HG02678 (cell line): ENCODE measurements around the gene HERC5.
"Not testable (repeated sequence)": the region's sequence is repeated elsewhere in the genome, so short reads cannot be mapped to it uniquely, and the experiment has no call there.

Experiments
- ATAC-seq: cut with Tn5 transposase; IDR thresholded peaks from one replicate; pipeline ENCODE4 v1.9.1; 2021; ENCODE audit warnings: mild to moderate bottlenecking, moderate library complexity; ENCODE audit not compliant: unreplicated experiment

The HERC5 gene

DNA sequence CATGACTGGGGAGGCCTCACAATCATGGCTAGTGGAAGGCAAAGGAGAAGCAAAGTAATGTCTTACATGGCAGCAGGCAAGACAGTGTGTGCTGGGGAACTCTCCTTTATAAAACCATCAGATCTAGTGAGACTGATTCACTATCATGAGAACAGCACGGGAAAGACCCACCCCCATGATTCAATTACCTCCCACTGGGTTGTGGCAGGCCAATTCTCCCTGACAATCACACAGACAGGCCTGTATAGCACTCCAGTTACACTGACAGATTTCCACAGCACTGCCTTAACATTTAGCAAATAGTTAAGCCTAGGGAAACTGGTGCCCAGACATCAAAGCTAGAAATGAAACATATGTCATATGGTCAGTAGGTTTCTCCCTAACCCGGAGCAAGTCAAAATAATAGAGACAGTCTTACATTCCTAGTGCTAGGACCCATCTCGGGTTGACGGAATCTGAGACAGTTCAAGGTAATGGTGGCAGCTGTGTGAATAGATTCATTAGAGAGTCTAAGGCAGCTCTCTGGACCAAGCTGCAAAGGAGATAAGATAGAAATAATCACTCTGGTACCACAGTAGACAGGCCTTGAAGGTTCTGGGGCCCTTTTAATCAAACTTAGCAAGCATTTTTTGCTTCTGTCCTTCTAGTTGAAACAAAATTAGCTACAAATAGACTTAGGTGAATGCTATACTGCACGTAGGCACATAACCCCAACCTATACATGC lies 9.4 kb upstream of the HERC5 start:
- ATAC-seq, result no peak

DNA sequence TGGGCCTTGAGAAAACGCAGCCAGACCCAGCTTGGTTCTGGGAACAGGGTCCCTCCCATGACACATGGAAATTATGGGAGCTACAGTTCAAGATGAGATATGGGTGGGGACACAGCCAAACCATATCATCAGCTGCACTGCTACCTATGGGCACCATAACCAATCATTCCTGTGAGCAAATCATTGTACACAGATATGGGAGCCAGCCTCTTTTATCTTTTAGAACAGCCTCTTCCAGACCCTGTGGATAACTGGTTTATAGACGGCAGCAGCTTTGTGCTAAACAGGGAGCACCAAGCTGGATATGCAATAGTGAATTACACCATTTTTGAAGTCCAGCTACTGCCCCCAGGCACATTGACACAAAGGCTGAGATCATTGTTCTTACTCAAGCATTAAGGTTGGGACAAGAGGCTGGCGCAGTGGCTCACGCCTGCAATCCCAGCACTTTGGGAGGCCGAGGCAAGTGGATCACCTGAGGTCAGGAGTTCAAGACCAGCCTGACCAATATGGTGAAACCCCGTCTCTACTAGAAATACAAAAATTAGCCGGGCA lies 8.6 kb upstream of the HERC5 start:
- not testable (repeated sequence) for ATAC-seq

DNA sequence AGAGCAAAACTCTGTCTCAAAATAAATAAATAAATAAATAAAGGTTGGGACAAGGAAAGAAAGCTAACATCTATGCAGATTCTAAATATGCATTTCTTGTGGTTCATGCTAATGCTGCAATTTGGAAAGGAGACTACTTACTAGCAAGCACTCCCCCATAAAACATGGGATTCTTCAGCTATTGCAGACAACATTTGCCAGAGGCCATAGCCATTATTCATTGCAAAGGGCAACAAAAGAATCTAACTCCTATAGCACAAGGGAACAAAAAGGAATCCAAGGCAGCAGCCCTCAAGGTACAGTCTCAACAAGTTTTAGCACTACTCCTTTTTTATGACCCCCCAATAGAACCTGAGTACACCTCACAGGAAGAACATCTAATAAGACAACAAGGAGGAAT lies 8.0 kb upstream of the HERC5 start:
- ATAC-seq, result no peak

DNA sequence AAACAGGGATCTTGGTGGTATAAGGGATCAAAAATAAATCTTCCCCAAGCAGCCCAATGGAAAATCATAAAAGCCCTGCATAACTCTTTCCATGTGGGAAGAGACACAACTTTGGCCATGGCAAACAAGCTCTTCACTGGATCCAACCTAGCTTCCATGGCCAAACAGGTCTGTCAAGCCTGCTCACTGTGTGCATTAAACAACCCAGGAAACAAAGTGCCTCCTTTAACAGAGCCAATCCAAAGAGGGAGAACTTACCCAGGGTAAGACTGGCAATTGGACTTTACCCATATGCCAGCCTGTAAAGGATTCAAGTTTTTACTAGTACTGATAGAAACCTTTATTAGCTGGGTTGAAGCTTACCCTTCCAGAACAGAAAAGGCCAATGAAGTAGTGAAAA lies 7.6 kb upstream of the HERC5 start:
- ATAC-seq, result no peak

DNA sequence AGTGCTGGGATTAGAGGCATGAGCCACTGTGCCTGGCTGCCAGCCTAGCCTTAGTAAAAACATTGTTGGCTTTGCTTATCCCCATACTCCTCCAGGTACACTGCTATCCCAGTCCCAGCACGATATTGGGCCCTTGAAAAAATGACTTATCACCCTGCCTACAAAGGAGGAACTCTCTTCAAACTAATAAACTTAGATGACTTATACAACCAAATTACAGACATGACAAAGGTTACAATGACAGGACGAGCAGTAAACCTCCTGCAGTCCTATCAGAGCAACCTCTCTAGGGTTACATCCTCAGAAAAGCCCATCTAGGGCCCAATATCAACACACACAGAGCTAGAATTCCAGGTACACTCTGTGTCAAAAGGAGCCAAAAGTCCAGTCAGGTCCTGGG lies 5.7 kb upstream of the HERC5 start:
- no peak for ATAC-seq

DNA sequence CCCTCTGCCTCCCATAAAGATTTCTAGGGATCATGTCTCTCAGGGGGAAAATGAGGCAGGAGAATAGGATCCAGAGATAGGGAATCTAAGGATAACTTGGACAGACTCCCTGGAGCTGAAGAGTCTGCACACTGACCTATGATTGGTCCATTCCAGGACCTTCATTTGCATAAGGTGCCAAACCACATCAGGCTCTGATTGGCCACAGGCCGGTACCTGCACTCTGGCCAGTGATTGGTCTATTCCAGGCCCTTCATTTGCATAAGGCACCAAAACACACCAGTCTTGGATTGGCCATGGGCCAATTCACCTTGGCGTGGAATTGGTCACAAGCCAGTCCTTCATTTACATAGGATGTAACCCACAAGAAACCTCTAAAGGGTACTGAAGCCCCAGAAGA lies 4.0 kb upstream of the HERC5 start:
- no peak for ATAC-seq

DNA sequence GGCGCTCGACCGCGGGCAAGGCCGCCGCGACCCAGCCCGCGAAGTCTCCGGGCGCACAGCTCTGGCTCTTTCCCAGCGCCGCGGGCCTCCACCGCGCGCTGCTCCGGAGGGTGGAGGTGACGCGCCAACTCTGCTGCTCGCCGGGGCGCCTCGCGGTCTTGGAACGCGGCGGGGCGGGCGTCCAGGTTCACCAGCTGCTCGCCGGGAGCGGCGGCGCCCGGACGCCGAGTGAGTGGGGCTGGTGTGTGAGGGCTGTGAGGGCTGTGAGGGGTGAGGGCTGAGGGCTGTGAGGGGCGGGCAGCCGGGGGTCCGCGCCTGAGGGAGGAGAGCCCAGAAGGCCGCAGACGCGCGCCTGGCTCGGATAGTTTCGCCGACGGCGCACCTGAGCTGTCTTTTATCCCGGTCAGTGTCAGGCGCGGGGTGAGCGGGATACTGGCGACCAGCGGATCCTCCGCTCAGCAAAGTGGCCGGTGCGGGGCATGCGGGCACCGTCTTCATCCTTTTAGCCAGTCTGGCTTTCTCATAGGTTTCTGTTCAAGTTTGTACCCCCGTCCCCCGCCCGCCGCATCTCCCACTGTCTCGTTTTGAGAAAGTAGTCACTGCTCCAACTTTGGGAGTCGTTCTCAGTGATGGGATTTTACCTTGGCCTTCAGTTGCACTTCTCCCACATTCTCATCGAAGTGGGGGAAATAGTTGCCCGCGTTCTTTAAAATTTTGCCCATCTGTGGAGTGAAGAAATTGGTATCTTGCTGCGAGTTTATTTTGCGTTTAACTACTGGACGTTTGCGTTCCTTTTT lies 586 bp downstream of the HERC5 start:
- ATAC-seq, result peak; percentile 35

DNA sequence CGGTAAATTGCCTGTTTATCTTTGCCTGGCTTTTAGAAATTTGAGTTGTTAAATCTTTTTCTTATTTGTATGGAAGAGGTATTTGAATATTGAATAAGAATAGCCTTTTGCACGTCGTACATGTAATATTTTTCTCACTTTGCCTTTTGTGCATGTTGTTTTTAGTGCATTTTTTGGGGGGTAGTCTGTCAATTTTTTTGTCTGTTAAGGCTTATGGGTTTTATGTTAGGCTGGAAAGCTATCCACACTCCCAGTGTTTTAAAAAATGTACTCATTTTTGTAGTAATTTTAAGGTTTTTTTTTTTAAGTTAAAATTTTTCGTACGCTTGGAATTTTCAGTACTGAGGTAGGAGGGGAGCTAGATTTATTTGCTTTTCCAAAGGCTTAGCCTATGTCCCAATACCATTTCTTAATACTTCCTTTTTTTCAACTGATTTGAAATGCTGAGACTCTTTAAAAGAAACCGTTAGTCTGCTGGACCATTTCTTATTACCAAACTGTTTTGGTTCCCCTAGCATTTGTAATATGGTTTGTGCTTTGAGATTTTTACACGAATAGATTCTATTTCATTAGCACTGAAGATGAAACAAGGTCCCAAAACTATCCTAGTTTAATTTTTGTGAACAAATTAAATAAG lies 1.3 kb downstream of the HERC5 start:
- ATAC-seq, result no peak

DNA sequence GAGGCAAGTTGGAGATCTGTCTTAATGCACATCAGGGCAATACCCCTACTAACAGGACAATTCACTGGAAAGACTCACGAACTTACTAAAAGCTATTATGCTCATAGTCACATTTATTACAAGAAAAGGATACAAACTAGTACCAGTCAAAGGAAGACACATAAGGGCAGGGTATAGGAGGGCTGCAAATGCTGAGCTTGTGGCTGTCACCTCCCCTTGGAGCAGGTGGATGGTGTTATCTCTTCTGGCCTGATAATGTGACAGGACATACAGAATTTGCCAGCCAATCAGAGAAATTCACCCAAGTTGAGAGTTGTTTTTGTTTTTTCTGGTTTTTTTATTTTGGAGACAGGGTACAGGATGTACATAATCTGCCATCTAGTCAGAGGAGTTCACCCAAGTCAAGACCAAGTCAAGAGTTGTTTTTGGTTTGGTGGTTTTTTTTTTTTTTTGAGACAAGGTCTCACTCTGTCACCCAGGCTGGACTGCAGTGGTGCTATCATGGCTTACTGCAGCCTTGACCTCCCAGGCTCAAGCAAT lies 8.8 kb downstream of the HERC5 start:
- no peak for ATAC-seq

DNA sequence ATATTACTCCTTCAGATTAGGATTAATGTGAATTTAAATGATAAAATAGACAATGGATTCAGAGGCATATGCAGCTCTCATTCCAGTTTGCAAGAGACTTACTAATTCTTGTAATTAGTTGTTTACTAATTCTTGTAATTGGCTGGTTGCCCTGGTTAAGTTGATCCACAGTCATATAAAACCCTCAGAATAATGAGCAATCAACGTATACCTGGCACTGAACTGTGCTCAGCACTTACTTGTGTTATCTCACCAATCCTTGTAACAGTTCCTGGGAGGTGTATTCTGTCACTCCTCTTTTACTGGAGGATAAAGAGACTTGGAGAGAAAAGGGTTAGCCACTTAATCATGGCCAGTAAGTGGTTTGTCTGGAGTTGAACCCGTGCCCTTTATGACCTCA lies 10.5 kb downstream of the HERC5 start:
- ATAC-seq, result no peak

DNA sequence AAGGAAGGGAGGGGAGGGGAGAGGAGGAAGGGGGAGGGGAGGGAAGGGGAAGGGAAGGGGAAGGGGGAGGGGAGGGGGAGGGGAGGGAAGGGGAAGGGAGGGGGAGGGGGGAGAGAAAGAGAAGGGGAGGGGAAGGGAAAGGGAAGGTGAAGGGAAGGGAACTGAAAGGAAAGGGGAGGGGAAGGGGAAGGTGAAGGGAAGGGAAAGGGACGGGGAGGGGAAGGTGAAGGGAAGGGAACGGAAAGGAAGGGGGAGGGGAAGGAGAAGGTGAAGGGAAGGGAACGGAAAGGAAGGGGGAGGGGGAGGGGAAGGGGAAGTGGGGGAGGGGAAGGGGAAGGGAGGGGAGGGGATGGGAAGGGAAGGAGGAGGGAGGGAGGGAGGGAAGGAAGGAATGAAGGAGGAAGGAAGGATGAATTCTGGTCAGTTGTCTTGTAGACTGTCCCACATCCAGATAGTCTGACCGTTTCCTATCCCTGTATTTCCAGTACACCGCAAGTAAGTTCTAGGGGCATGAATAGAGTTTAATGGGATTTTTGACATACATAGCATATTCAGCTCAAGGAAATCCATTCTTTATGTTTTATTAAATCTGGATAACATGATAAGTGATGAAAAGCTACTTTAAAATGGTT lies 20.4 kb downstream of the HERC5 start:
- no peak for ATAC-seq

DNA sequence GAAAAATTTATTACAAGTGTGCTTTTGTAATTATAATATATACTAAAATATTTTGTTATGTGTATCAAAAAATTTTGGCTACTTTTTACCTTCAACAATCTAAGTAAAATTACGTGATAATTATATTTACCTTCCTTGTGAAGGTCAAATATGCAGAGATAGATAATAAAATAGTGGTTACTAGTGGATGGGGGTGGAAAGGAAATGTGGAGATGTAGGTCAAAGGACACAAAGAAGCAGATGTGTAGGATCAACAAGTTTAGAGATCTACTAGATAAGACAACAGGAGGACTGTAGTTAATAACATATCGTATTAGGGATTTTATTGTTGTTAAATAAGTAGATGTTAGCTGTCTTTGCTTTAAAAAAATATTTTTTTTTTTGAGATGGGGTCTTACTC lies 21.3 kb downstream of the HERC5 start:
- ATAC-seq, result no peak

DNA sequence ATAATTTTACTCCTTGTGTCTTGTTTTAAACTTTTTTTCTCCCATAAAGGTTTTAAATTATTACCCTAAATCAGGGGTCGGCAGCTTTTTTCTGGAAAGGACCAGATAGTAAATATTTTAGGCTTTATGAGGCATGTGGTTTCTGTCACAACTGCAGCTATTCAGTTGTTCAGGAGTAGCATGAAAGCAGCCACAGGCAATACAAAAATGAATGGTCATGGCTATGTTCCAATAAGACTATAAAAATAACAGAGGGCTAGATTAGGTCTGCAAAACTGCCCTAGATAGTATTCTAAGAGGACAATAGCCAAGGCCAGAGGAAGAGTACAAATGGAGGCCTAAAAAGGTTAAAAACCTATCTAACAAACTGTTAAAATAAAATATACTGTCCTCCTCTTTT lies 24.6 kb downstream of the HERC5 start:
- no peak for ATAC-seq

DNA sequence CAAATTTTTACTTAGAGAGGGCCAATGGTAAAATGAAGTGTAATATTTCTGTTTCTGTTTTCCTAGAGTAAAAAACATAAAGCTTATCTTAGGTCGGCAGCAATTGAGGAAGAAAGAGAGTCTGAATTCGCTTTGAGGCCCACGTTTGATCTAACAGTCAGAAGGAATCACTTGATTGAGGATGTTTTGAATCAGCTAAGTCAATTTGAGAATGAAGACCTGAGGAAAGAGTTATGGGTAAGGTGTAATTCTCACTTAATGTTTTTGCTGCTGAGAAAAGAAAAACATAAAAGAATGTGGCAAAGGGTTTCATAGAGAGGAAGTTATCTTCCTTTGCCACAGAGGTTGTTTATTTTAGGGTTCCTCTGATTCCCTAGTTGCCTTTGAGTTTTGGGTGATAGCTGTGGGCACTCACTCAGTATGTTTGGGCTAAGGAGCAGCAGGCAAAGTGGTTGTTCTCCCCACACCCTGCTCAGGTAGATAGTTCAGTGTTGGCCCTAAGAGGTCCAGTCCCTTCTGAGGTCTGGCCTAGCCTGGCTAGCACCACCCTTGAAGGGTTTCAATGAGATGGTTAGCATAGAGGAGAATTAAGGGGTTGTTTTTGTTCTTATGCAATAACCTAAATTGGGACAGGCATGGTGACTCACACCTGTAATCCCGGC lies 32.3 kb downstream of the HERC5 start:
- no peak for ATAC-seq

DNA sequence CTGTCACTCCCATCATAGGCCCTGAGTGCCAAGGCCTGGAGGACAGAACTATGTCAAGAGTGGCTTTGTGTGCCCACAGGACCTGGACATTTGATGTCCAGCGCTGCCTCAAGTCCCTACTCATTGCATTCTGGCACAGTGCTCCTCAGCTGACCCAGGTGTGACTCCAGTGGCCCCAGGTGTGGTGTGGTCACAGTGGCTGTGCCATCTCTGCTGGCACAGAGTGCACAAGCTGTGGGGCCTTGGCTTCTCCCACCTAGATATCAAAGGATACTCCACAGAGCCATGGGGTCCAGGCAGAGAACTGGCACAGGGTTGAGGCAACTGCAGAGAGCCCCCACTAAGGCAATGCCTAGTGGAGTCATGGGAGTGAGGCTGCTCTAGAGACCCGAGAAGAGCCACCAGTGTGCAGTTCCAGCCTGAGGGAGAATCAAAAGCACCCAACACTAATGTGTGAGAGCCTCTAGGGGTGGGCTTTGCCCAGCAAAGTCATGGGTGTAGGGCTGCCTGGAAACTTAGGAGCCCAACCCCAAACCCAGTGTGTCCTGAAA lies 41.0 kb downstream of the HERC5 start:
- no peak for ATAC-seq

DNA sequence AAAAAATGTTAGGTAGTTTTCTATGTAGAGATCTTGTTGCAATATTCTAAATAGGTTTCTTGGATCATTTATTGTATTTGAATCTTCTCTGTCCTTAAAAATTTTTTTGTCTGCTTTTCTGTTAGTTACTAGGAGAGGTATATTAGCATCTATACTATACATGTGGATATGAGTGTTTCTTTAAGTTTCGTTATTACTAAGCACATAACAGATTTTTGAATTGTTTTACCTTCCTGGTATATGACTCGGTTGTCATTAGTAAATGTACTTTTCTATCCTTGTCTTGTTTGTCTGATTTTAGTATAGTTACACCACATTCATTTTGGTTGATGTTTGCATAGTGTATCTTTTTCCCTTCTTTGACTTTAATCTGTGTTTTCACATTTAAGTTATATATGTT lies 46.4 kb downstream of the HERC5 start:
- no peak for ATAC-seq

DNA sequence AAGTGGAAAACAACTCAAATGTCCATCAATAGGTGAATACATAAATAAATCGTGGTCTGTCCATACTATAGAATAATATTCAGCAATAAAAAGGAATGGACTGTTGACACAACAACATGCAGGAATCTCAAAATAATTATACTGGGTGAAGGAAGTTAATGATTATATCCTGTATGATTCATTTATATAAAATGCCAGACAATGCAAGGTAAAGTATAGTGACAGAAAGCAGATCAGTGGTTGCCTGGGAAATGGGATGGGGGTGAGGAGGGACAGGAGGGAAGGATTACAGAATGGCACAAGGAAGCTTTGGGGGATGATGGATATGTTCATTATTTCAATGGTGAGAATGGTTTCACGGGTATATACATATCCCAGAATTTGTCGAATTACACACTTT lies 54.3 kb downstream of the HERC5 start:
- ATAC-seq, result no peak

DNA sequence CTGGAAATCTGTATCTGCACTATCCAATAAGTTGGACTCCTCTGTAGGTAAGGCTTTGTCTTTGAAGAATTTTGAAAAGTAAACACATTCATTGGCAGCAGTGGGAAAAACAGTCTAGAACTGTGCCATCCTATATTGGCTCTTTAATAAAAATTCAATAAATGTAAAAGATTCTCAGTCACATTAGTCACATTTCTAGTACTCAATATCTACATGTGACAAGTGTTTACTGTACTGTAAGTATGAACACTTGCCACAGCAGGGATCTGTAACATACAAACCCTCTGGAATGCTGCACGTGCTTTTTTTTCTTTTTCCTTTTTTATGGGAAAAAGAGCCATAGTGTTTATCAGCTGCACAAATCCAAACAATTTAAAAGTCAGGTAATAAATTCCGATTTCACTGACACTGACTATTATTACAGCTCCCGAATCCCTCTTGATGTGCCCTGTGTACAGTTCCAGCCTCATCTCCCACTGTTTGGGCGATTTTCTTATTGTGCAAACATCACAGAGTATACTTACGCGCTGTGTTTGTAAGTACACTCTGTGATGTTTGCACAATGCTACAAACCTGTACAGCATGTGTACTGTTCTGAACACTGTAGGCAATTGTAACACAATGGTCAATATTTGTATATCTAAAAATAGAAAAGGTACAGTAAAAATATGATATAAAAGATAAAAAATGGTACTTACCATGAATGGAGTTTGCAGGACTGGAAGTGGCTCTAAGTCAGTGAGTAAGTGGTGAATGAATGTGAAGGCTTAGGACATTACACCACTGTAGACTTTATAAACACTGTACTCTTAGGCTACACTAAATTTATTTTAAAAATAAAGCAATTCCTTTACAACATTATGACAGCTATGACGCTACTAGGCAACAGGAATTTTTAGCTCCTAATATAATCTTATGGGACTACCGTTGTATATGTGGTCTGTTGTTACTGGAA lies 57.9 kb downstream of the HERC5 start:
- no peak for ATAC-seq

DNA sequence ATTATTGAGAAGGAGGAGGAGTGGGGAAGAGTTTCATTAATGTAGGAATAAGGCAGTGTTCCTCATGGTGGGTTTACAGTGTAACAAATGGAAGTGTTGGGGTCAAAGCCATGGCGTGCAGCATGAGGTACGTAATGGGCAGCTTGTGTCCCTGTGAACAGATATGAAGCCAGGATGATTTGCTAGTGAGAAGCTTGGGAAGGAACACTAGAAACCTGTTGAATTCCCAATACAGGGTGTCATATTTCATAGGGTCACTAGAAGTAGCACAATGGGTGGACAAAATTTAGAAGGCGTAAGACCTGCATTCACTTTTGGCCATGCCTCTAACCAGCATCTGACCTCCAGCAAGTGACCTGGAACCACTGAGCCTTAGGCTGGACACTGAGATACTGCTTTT lies 59.8 kb downstream of the HERC5 start:
- no peak for ATAC-seq
